Measurements from ENCODE around the gene MMP12.

DNA sequence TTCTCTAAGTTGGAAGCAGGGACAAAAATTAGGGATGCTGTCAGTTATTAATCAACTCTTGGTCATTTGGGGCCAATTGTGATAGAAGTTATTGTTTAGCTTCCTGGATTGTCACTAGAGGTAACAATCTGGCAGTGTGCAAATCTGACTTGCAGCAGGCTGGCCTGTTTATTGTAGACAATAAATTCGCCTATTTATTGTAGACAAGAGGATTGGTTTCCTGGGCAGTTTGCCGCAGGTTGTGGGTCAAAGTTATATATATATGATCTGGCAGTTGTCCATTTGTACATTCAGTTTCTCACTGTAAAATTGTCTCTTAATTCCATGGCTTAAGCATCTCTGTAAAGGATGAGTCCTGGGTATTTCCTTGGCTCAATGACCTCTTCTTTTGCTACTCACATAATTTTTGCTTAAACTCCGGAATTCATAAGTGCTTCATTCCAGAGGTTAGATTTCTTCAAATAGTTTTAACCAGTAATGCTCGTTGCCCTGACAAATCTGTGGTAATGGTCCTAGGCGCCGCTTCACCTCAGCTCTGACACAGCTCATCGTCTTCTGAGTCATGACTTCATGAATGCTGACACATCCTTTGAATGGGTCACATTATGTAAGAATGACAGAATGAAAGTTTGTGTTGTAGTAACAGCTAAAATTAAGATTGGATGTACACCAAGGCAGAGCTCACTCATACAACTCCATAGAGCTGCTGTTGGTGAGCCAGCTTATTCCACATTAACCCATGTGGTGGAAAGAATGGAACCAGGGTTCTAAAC lies 23.6 kb downstream of the MMP12 start:
- TF ChIP-seq POLR2AphosphoS5 (IDR thresholded peaks at IDR 0.05; ENCODE audit: low read depth, low read length): no peak
- TF ChIP-seq SPI1 (IDR thresholded peaks at IDR 0.05; ENCODE audit: low read depth, low read length): no peak
- TF ChIP-seq TAF1 (IDR thresholded peaks at IDR 0.05; ENCODE audit: low read depth, low read length): no peak
- TF ChIP-seq POLR2A (IDR thresholded peaks at IDR 0.05; ENCODE audit: low read depth, low read length): no peak
